Measurements from ENCODE around the gene NPEPPS. TPM values are rescaled to one million over a fixed set of nuclear protein-coding genes. Genes with fewer than 3 reads are reported as not detected.

NPEPPS gene
- total and polyA plus RNA-seq, 8 donors = 109 to 223 (median 166) TPM

GRCh38 chr17:47670064-47670463, 139.2 kb downstream of the NPEPPS start:
- intact Hi-C loops (cut with DNase I) = no loop called here
- no peak overlapping the region for H3K4me3 ChIP-seq
- ATAC-seq (peak; percentile 39), DNase-seq (no peak)
- peak overlapping the region in 1 of 2 donors; percentile 75 for H3K27ac ChIP-seq
- peaks cover 0 to 43% of the 10 kb centered on the region in 2 donors for H3K4me1 ChIP-seq
- H3K9me3 ChIP-seq = no peaks in the 10 kb centered on the region
- TF ChIP-seq, protein P1, sequence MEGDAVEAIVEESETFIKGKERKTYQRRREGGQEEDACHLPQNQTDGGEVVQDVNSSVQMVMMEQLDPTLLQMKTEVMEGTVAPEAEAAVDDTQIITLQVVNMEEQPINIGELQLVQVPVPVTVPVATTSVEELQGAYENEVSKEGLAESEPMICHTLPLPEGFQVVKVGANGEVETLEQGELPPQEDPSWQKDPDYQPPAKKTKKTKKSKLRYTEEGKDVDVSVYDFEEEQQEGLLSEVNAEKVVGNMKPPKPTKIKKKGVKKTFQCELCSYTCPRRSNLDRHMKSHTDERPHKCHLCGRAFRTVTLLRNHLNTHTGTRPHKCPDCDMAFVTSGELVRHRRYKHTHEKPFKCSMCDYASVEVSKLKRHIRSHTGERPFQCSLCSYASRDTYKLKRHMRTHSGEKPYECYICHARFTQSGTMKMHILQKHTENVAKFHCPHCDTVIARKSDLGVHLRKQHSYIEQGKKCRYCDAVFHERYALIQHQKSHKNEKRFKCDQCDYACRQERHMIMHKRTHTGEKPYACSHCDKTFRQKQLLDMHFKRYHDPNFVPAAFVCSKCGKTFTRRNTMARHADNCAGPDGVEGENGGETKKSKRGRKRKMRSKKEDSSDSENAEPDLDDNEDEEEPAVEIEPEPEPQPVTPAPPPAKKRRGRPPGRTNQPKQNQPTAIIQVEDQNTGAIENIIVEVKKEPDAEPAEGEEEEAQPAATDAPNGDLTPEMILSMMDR (IDR thresholded peaks at IDR 0.05) = no peak
- H3K36me3 ChIP-seq = peaks cover 4 to 99% of the 10 kb centered on the region in 2 donors
- H3K27me3 ChIP-seq = no peaks in the 10 kb centered on the region

Other genes with a start within 250 kb of the NPEPPS start
- gene EFCAB13, start 207.2 kb upstream of the NPEPPS start, total RNA-seq = 10 to 100 TPM in 1 of 2 donors, 1 to 10 TPM in 1; 7.4 to 10.3 TPM
- 10 to 100 TPM in 3 of 6 donors, 1 to 10 TPM in 3; 7.5 to 13.0 (median 10.0) TPM for gene EFCAB13, start 207.2 kb upstream of the NPEPPS start, polyA plus RNA-seq (ENCODE audit: insufficient read length in 6 of 6)
- gene KPNB1, start 118.8 kb downstream of the NPEPPS start, total RNA-seq = 100 to 1,000 TPM; 195 to 305 TPM
- 100 to 1,000 TPM; 221 to 279 (median 248) TPM for gene KPNB1, start 118.8 kb downstream of the NPEPPS start, polyA plus RNA-seq (ENCODE audit: insufficient read length in 6 of 6)
- 10 to 100 TPM; 10.6 to 14.2 TPM for gene TBKBP1, start 163.1 kb downstream of the NPEPPS start, total RNA-seq
- gene TBKBP1, start 163.1 kb downstream of the NPEPPS start, polyA plus RNA-seq (ENCODE audit: insufficient read length in 6 of 6) = 10 to 100 TPM; 22.9 to 33.9 (median 29.3) TPM
- 1 to 10 TPM; 2.4 to 2.8 TPM for gene TBX21, start 202.1 kb downstream of the NPEPPS start, total RNA-seq
- under 1 TPM in 5 of 6 donors, not detected in 1; 0.25 to 0.58 (median 0.38) TPM for gene TBX21, start 202.1 kb downstream of the NPEPPS start, polyA plus RNA-seq (ENCODE audit: insufficient read length in 6 of 6)

All from left lung (tissue), 10 donors.